ENCODE measurements around the gene RBAK. TPM values are rescaled to one million over a fixed set of nuclear protein-coding genes. Genes with fewer than 3 reads are reported as not detected.
"Not testable (repeated sequence)": the region's sequence is repeated elsewhere in the genome, so short reads cannot be mapped to it uniquely, and the experiment has no call there.

The RBAK gene
- total RNA-seq, 1 experiment from 2014 or later, result 8.4 TPM

DNA sequence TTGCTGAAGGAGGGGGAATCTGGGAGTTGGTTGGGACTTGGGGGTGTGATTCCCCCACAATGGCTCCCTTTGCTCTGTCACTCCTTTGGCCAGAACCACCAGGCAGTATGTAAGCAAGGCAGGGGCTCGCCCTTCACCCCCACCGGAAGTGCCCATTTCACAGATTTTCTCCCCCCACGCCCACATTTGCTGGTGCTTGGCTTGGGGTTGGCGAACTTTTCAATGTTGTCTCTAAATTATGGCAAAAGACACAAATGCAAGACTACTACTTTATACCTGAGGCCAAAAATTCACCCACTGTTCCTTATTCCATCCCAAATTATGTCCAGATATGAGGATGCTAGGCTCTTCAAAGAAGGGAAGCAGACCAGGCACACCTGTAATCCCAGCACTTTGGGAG, 24.5 kb downstream of the RBAK start:
- H3K9me3 ChIP-seq (replicated peaks), result peaks cover 32% of the 10 kb centered on the region
- no peak overlapping the region for H3K27ac ChIP-seq
- no peaks in the 10 kb centered on the region for H3K4me1 ChIP-seq (replicated peaks)
- no peaks in the 10 kb centered on the region for H3K27me3 ChIP-seq (replicated peaks)
- H3K4me3 ChIP-seq, result no peak overlapping the region
- peaks cover 34% of the 10 kb centered on the region for H3K36me3 ChIP-seq
- DNase-seq (ENCODE audit: low read depth in 1 of 2, low spot score in 2 of 2), result no peak

GRCh38 chr7:5075187-5075586, 29.5 kb downstream of the RBAK start:
- DNase-seq (ENCODE audit: low read depth in 1 of 2, low spot score in 2 of 2); H3K9me3 ChIP-seq (replicated peaks); H3K27ac ChIP-seq; H3K4me3 ChIP-seq; H3K4me1 ChIP-seq (replicated peaks); H3K27me3 ChIP-seq (replicated peaks); H3K36me3 ChIP-seq: not testable (repeated sequence)

DNA sequence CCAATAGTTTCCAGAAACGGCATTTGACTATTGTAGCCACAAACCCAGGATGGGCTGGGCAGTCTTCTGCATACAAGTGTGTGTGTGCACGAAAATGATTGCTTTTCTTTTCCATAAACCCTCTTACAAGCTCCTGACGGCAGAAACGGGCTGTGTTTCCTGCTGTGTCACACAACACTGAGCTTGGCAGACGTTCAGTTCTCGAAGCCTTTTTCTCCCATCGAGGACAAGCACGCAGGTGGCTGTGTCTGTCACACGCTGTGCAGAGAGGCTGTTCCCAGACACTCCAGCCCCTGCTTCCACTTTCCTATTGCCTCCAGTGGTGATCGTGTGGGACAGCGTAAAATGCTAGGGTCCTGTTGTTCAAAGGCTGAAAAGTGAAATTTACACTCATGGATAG, 32.1 kb downstream of the RBAK start:
- no peaks in the 10 kb centered on the region for H3K27me3 ChIP-seq (replicated peaks)
- no peaks in the 10 kb centered on the region for H3K9me3 ChIP-seq (replicated peaks)
- H3K27ac ChIP-seq, result no peak overlapping the region
- DNase-seq (ENCODE audit: low read depth in 1 of 2, low spot score in 2 of 2), result no peak
- H3K4me3 ChIP-seq, result no peak overlapping the region
- H3K36me3 ChIP-seq, result no peaks in the 10 kb centered on the region
- H3K4me1 ChIP-seq (replicated peaks), result no peaks in the 10 kb centered on the region

DNA sequence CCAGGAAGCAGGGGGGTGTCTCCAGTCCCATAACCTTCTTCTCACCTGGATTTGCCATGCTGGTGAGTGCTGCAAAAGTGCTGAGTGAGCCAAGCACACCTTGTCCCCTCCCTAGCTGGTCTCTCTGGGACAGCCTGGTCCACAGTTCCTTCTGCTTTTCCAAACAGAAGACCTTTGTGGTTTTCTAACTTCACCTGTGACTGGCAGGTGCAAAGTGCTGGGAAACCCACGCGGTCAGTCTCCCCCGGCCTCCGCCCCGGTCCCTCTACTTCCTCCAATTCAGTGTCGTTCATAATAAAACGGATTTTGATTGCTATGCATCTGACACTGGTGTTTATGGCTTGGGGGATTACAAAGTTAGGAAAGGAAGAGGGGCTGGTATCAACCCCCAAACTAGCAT, 37.1 kb downstream of the RBAK start:
- Histone ChIP-seq H3K4me1 (replicated peaks) (no peaks in the 10 kb centered on the region), H3K27me3 (replicated peaks) (no peaks in the 10 kb centered on the region), H3K9me3 (replicated peaks) (no peaks in the 10 kb centered on the region), H3K27ac (no peak overlapping the region), H3K36me3 (no peaks in the 10 kb centered on the region), H3K4me3 (no peak overlapping the region)
- no peak for DNase-seq (ENCODE audit: low read depth in 1 of 2, low spot score in 2 of 2)

DNA sequence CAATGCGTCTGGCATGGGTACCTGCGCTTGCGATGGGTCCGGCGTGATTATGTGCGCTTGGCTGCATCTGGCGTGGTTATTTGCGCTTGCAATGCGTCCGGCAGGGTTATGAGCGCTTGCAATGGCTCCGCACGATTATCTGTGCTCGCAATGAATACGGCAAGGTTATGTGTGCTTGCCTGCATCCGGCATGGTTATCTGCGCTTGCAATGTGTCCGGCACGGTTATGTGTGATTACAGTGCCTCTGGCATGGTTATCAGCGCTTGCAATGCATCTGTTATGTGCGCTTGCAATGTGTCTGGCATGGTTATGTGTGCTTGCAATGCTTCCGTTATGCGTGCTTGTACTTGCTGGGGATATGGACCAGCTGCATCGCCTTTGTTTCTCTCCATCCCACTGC, 37.7 kb downstream of the RBAK start:
- H3K4me3 ChIP-seq, result no peak overlapping the region
- DNase-seq (ENCODE audit: low read depth in 1 of 2, low spot score in 2 of 2), result no peak
- no peaks in the 10 kb centered on the region for H3K4me1 ChIP-seq (replicated peaks)

DNA sequence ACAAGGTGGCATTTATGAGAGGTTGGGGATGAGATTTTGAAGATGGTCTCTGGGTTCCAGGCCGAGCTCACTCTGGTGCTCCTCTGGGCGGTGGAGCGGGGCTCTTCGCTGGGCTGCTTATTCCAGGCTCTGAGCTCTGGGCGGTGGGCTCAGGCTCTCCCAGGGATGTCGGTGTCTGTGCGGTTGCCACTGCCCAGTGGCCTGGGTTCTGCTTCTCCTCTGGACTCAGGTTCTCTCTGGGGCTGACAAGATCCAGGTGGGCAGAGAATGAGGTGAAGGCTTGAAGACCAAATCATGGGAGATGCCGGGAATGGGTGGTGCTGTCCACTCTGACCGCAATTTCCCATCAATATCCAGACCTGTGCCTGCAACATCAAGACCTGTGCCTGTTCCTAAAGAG, 40.6 kb downstream of the RBAK start:
- Histone ChIP-seq H3K9me3 (replicated peaks) (no peaks in the 10 kb centered on the region), H3K27me3 (replicated peaks) (no peaks in the 10 kb centered on the region), H3K36me3 (no peaks in the 10 kb centered on the region), H3K27ac (no peak overlapping the region), H3K4me1 (replicated peaks) (no peaks in the 10 kb centered on the region), H3K4me3 (no peak overlapping the region)
- DNase-seq (ENCODE audit: low read depth in 1 of 2, low spot score in 2 of 2), result no peak

More for the DNA sequence above, 37.7 kb downstream of the RBAK start:
- Histone ChIP-seq H3K27ac (no peak overlapping the region), H3K9me3 (replicated peaks) (no peaks in the 10 kb centered on the region), H3K27me3 (replicated peaks) (no peaks in the 10 kb centered on the region), H3K36me3 (no peaks in the 10 kb centered on the region)

- not testable (repeated sequence) for H3K36me3 ChIP-seq; H3K27me3 ChIP-seq (replicated peaks); DNase-seq (ENCODE audit: low read depth in 1 of 2, low spot score in 2 of 2); H3K4me1 ChIP-seq (replicated peaks); H3K27ac ChIP-seq; H3K9me3 ChIP-seq (replicated peaks); H3K4me3 ChIP-seq
Measured at GRCh38 chr7:5088228-5088833, 42.7 kb downstream of the RBAK start.

DNA sequence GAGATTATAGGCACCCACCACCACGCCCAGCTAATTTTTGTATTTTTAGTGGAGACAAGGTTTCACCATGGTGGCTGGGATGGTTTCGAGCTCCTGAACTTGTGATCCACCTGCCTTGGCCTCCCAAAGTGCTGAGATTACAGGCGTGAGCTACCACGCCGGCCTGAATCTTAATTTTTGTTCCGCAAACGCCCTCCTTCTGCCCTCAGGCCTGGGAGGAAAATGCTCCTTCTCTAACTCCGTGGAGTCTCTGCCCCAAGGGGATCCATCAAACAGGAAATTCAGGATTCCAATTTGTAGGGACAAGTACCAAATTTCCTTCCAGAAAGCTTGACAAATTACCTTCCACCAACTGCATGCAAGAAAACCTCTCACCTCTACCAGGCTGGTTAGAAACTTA, 43.2 kb downstream of the RBAK start:
- no peak overlapping the region for H3K27ac ChIP-seq
- H3K4me1 ChIP-seq (replicated peaks), result no peaks in the 10 kb centered on the region
- no peaks in the 10 kb centered on the region for H3K27me3 ChIP-seq (replicated peaks)
- H3K9me3 ChIP-seq (replicated peaks), result peaks cover 7% of the 10 kb centered on the region; the same call in 1 of the 2 replicates
- no peaks in the 10 kb centered on the region for H3K36me3 ChIP-seq
- DNase-seq (ENCODE audit: low read depth in 1 of 2, low spot score in 2 of 2), result no peak
- H3K4me3 ChIP-seq, result no peak overlapping the region

DNA sequence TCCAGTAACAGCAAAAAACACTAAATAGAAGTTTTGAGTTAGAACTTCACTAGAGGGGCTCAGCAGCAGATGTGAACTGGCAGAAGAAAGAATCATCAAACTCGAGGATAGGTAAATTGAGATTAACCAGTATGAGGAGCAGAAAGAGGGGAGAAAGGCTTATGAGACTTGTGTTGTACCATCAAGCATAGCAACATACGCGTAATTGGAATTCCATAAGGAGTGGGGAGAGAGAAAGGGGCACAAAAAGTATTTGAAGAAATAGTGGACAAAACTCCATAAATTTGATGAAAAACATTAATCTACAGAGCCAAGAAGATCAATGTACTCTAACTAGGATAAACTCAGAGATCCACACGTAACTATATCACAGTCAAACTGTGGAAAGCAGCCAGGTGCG, 48.3 kb downstream of the RBAK start:
- H3K27ac ChIP-seq, result no peak overlapping the region
- H3K27me3 ChIP-seq (replicated peaks), result no peaks in the 10 kb centered on the region
- H3K36me3 ChIP-seq, result no peaks in the 10 kb centered on the region
- H3K9me3 ChIP-seq (replicated peaks), result peaks cover 20% of the 10 kb centered on the region
- H3K4me3 ChIP-seq, result no peak overlapping the region
- DNase-seq (ENCODE audit: low read depth in 1 of 2, low spot score in 2 of 2), result no peak
- no peaks in the 10 kb centered on the region for H3K4me1 ChIP-seq (replicated peaks)

- Histone ChIP-seq H3K4me3 (no peak overlapping the region), H3K27me3 (replicated peaks) (no peaks in the 10 kb centered on the region), H3K36me3 (no peaks in the 10 kb centered on the region), H3K4me1 (replicated peaks) (no peaks in the 10 kb centered on the region), H3K27ac (no peak overlapping the region), H3K9me3 (replicated peaks) (peaks cover 20% of the 10 kb centered on the region)
- no peak for DNase-seq (ENCODE audit: low read depth in 1 of 2, low spot score in 2 of 2)
Measured at GRCh38 chr7:5094641-5095040, 49.0 kb downstream of the RBAK start.

GRCh38 chr7:5116359-5116758, 70.7 kb downstream of the RBAK start:
- no peaks in the 10 kb centered on the region for H3K4me1 ChIP-seq (replicated peaks)
- no peaks in the 10 kb centered on the region for H3K27me3 ChIP-seq (replicated peaks)
- no peak overlapping the region for H3K27ac ChIP-seq
- no peaks in the 10 kb centered on the region for H3K9me3 ChIP-seq (replicated peaks)
- H3K36me3 ChIP-seq, result no peaks in the 10 kb centered on the region
- no peak overlapping the region for H3K4me3 ChIP-seq
- DNase-seq (ENCODE audit: low read depth in 1 of 2, low spot score in 2 of 2), result no peak

GRCh38 chr7:5117095-5117970, 71.7 kb downstream of the RBAK start:
- H3K4me3 ChIP-seq, result no peak overlapping the region

More at GRCh38 chr7:5117095-5117970, 71.7 kb downstream of the RBAK start:
- H3K36me3 ChIP-seq, result no peaks in the 10 kb centered on the region
- no peaks in the 10 kb centered on the region for H3K27me3 ChIP-seq (replicated peaks)
- H3K4me1 ChIP-seq (replicated peaks), result no peaks in the 10 kb centered on the region
- no peaks in the 10 kb centered on the region for H3K9me3 ChIP-seq (replicated peaks)
- DNase-seq (ENCODE audit: low read depth in 1 of 2, low spot score in 2 of 2), result no peak
- H3K27ac ChIP-seq, result no peak overlapping the region
